GM21423 (cell line): ENCODE measurements around the gene SASH1.
A peak's percentile ranks its signal among the peaks of the same experiment; 100 is the strongest.

Source experiments
- ATAC-seq: cut with Tn5 transposase; IDR thresholded peaks from one replicate; pipeline ENCODE4 v1.9.1; 2021; ENCODE audit warnings: mild to moderate bottlenecking, moderate library complexity; ENCODE audit not compliant: unreplicated experiment

SASH1 gene

GRCh38 chr6:148487461-148487860 lies 144.8 kb downstream of the SASH1 start:
- no peak for ATAC-seq

- ATAC-seq, result no peak
Observed at GRCh38 chr6:148491638-148492251, 149.1 kb downstream of the SASH1 start.

- no peak for ATAC-seq
Observed at GRCh38 chr6:148492654-148493290, 150.1 kb downstream of the SASH1 start.

DNA sequence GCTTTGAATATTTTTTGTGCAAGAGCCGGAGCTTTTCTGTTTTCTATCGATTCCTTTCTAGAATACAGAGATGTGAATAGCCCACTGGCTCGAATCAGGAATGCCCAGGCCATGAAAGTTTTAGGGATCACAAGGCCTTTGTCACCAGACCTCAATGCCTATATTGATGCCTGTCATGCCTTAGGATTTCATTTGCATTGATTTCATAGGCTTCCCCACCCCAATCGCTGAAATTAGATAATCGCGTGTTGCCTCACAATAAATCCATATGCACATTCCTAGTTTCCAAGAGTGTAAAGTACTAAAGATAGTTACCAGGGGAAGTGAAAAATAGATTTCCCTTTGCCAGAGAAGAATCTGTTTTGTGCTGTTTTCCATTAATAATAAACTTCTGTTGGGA lies 150.8 kb downstream of the SASH1 start:
- no peak for ATAC-seq

DNA sequence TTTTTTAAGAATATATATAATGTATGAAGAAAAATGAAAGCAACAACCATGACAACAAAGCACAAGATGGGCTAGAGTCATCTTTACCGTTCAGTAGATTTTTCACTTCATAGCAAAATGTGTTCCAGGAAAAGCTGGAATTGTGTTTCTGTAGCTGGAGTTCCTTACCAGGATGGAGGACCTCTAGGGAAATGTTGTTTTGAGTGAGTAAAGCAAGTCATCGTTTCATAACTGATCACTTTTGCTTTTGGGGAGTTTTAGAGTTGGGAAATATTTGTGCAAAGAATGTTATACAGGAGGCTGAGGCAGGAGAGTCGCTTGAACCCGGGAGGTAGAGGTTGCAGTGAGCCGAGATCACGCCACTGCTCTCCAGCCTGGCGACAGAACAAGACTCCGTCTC lies 151.6 kb downstream of the SASH1 start:
- ATAC-seq, result no peak

DNA sequence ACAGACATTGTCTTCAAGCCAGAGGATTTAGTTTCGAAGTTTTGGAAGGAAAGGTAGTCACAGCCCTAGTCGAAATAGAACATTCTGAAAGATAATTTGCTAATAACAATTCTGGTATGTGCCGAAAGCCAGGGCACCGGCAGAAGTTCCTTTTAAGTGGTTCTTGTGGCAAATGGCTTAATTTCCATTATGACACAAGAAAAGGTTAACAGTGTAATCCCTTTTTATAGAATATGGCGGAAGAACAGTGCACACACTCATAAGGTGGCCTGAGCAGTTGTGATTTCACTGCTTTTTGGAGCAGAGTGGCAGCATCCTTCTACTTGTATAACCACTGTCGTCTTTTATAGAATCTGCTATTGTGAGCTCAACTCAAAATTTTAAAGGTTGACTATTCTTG lies 152.4 kb downstream of the SASH1 start:
- ATAC-seq, result no peak

DNA sequence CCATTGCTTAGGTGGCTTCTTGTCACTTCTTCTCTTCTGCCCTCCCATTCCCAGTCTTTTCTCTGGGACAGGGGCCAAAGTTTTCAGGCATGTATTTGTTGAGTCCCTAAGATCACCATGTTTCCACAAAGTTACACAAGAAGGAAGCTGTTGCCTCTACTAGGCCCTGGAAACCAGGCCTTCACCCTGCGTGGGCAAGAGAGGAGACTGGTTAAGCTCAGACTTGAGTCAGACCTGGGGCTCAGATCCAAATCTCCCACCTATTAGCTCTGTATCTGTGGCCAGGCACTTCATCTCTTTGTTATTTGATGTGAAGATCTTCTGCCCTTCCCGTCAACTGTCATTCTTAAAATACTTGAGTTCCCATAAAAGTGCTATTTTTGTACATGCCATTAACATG lies 154.6 kb downstream of the SASH1 start:
- ATAC-seq, result no peak

DNA sequence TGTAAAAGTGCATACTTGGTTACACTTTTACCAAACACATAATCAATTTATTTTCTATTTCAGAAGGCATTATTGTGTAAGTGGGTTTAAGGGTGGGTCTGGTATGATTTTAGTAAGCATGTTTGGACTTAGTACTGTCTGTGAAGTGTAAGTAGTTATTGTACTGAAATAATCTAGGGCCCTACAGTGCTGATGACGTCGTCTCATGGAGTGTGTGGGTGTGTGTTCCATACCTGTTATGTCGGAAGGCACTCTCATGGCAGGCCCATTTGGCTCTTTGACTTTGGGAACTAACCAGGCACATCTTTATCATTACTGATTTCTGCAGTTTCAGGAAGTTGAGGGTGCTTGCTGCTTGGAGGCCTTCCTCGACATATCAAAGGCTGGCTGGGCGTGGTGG lies 155.1 kb downstream of the SASH1 start:
- ATAC-seq, result no peak

DNA sequence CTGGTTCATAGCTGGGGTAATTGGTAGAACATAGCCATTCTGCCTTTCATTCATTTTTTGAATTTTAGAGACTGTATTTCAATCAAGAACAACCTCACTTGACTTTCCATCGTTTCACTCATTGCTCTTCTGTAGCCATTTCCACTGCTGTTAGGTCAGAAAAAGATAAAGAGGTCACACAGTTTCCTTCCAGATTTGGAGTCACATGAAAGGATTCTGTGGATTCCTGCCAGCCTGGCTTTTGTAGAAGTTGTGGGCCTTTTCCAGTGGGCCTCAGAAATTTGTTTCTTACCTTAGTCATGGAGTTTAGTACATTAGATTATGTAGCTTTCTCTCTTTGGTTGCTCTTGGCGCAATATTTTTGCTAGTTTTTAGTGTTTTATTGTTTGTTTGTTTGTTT lies 157.8 kb downstream of the SASH1 start:
- no peak for ATAC-seq

DNA sequence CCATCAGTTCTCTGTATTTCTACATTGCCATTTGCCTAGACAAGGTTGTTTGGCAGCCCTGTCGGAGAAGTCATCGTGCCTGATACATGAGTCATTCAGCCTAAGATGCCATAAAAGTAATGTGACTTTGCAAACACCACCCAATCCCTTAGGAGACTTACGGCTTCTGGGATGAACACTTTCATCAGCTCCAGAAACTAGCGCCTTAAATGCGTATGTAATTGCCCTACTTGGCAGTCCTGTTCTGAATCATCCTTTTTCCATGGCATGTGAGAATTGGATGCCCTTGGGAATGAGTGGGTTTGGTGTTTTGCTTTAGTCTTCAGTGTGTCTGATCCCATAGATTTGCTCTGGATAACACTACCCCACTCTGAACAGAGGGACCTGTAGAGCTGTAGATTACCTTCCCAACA lies 158.5 kb downstream of the SASH1 start:
- ATAC-seq, result no peak

GRCh38 chr6:148502083-148502772 lies 159.6 kb downstream of the SASH1 start:
- ATAC-seq, result no peak

DNA sequence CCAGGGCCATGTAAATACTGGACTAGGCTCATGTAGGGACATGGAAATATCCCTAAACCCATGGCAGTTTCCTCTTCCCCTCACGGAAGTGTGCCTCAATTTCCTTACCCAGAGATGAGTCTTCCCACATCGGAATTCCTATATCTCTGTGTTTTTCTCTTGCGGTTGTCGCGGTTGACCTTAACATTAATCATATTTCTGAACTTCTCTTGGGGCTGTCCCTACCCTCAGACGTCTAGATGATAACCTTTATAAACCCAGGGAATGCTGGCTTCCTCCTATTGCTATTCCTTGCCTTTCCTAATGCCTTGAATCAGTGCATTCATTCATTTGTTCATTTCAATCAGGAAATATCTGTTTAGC lies 160.1 kb downstream of the SASH1 start:
- ATAC-seq, result no peak

GRCh38 chr6:148503703-148504102 lies 161.1 kb downstream of the SASH1 start:
- ATAC-seq, result no peak

DNA sequence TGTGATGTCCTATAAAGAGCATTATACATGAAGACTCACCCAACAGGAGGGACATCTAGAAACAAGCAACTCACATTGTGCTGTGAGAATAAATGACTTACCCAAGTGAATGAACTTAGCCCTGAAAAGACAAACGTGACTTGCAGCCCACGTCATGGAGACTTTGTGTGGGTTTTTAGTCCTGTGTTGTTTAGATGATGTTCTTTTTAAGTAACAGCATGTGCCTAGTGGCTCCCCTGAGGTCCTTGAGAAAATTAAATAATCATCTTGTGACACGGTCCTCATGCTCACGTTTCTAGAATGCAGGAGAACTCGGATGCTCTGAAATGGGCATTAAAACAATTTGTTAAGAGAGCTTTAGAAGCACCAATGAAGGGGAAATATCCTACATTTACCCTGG lies 165.1 kb downstream of the SASH1 start:
- ATAC-seq, result no peak

GRCh38 chr6:148508401-148509041 lies 165.9 kb downstream of the SASH1 start:
- no peak for ATAC-seq

GRCh38 chr6:148509119-148509799 lies 166.6 kb downstream of the SASH1 start:
- no peak for ATAC-seq

DNA sequence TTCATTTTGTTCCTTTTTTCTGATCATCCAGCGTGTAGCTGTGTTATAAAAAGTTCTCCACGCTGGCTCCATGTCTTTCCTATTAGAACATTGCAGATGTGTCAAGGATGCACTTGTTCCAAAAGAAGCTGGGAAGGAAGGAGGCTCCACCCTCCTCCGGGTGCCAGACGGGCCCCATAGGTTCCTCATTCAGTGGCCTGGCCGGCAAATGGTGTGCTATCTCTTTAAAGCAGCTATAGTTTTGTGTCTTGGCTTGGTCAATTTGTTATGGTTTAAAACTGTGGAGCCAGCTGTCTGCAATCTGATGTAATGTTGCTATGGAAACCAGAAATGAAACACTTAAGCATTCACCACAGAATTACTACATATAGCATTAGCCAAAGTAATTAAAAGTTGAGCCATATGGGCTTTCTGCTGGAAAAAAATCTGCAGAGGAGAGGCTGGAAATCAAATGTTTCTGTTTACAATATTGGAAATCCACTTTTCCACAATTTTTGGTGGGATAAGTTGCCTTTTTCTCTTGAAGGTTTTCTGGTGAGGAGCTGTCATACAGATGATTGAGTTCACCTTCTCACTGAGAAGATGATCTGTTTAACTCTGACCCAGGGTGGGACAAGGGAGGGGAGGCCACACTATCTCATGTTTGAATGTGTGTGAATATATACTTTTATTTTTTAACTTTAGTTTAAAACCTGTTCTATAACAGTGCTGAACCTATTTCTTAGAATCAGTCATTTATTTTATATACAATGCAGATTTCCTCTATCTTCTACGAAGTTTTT lies 167.4 kb downstream of the SASH1 start:
- peak; percentile 82 for ATAC-seq

DNA sequence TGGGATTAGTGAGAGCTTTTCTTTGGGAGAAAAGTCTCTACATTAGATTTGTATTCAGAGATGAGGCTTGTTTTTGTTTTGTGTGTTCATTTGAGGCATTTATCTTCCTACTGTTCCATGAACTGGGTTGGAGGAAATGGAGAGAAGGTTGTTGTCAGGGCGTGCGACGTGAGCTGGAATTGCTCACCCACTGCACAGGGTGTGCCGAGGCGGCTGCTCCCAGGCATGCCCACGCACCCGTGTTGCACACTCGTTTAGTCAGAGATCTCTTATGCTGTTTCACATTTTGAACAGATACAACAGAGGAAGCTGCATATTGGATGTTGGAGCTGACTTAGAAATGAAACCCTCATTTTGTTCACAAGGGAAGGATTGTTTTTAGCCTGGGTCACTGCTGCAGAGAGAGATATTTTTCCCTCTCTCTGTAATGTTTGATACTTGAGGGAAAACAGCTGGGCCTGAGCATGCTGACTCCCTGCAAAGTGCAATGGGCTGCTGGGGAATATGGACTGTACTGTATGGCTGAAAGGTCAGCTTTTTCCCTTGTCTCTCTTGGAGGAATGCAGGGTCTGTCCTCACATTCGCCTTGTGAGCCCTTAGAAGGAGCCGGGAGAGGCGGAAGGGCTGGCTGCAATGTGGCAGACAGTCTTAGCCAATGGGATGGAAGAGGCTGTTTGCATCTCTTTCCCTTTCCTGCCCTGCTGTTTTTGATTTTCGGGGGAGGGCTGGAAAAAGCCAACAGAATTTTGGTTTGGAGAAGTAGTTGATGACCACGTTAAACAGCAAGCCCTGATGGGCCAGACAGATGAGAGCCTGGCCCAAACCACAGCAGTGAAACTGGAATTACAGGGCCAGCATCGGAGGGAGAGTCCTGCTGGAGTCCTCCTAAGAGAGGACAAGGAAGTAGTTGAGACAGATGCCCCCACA lies 170.8 kb downstream of the SASH1 start:
- no peak for ATAC-seq

DNA sequence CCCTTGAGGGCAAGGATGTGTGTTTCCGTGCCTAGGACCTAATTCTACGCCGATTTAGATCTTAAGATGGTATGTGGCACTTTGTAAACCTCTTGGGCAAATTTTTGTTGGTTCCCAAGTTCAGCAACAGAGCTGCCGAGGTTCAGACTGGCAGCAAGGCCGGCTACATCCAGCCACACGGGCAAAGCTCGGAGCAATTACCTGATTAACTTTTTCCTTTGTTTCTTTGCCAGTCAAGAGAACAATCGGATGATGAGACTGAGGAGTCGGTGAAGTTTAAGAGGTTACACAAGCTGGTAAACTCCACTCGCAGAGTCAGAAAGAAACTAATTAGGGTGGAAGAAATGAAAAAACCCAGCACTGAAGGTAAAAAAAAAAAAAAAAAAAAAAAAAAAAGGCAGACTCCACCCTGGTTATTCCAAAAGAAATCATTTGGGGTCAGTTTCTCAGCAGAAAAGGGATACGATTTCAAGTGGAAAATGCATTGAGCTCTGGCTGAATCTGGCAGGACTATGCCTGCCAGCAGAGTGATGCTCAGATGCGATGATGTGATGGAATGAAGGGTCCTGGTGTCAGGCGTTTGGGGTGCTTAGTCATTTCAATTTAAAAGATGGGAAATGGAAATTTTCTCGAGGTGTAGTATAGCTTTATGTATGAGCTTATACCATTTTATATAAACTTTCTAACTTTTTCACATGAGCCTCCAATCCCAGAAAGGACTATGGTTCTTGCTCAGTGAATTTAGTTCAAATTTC lies 171.6 kb downstream of the SASH1 start:
- no peak for ATAC-seq
